Stimulated activated memory B cell treated with anti-CD40 and anti-IgM and Interleukin-4, amounts not matched to agents 10 μg/mL and 1 μg/mL and 100 μg/mL, for 72 hours (primary cell): ENCODE data around the gene ORMDL2.

Experiments used
- ATAC-seq: fragments of 150-1000 bp; cut with Tn5 transposase; 2 replicates; pipeline ENCODE4 v1.10.0; 2021
- H3K27ac Mint-ChIP-seq: one replicate; pipeline ENCODE4 v1.8.0; 2022; ENCODE audit warnings: mild to moderate bottlenecking, mixed read lengths
- H3K27me3 Mint-ChIP-seq: one replicate; pipeline ENCODE4 v1.8.0; 2022; ENCODE audit warnings: mixed read lengths
- H3K36me3 Mint-ChIP-seq: one replicate; pipeline ENCODE4 v1.8.0; 2022; ENCODE audit warnings: mixed read lengths
- H3K4me1 Mint-ChIP-seq: one replicate; pipeline ENCODE4 v1.8.0; 2022; ENCODE audit warnings: mixed read lengths
- H3K4me3 Mint-ChIP-seq: one replicate; pipeline ENCODE4 v1.8.0; 2022; ENCODE audit warnings: mild to moderate bottlenecking, moderate library complexity, mixed read lengths
- H3K9me3 Mint-ChIP-seq: one replicate; pipeline ENCODE4 v1.8.0; 2022; ENCODE audit warnings: mixed read lengths

Gene ORMDL2

DNA sequence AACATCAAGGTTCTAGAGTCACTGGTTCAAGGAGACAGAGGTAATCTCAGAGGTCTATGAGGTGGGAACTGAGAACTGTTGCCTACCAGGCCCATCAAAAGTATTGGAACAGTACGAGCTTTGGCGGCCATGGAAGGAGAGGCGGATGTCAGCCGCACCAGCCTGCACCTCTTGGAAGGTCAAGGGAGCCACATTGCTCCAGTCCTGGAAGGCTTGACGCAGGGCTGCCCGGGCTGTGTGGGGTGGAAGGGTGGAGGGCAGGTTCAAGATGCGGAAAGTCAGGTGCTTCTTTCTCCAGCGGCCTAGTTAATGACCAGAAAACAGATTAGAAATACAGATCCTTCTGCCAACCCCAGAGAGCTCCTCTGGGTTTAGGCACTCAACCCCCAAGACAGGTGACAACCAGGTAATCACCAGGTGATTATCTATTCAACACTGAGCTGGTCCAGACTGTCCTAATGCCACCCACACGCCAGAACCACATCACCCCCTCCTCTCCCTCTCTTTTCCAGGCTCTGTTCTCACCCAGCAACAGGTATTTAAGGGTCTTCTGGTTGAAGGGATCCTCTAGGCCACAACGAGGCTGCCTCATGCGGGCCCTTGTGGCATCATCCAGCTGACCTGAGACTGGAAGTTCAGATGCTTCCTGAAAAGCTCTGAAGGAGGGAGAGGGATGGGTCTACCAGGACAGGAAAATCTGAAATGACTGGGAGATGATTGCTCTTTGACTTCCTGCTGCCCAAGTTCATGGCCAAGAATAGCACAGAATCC is 22.9 kb downstream of the ORMDL2 start:
- Mint-ChIP-seq H3K36me3 (no peaks in the 10 kb centered on the region), H3K4me1 (no peaks in the 10 kb centered on the region), H3K4me3 (no peak overlapping the region), H3K27ac (no peak overlapping the region), H3K9me3 (no peaks in the 10 kb centered on the region), H3K27me3 (peaks cover 19% of the 10 kb centered on the region)
- ATAC-seq = no peak

GRCh38 chr12:55842681-55843429 is 25.0 kb downstream of the ORMDL2 start, which contains the start of gene MMP19:
TSS of gene MMP19 (minus strand) at chr12:55842936. CDS start at chr12:55842830, 106 bp downstream.
- no peak within 1 kb of the TSS for H3K27ac Mint-ChIP-seq

DNA sequence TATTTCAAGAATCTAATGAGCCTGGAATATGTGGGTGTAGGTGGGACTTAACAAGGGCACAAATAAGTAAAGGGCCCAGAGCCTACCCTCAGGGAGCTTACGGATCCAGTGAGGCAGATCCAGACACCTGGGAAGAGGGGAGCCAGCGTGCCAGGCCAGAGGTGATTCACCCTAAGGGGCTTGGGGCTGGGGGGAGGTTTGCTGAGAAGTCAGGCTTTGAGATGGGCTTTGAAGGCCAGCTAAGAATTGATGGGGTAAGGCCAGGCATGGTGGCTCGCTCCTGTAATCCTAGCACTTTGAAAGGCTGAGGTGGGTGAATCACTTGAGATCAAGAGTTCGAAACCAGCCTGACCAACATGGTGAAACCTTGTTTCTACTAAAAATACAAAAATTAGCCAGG is 25.6 kb downstream of the ORMDL2 start:
- Mint-ChIP-seq H3K4me1 (peaks cover 8% of the 10 kb centered on the region), H3K27ac (no peak overlapping the region), H3K27me3 (peaks cover 14% of the 10 kb centered on the region), H3K36me3 (no peaks in the 10 kb centered on the region), H3K9me3 (no peaks in the 10 kb centered on the region), H3K4me3 (no peak overlapping the region)
- no peak for ATAC-seq

More at GRCh38 chr12:55842681-55843429, 25.0 kb downstream of the ORMDL2 start, which contains the start of gene MMP19:
- H3K36me3 Mint-ChIP-seq = no peaks in the 10 kb centered on the region
- H3K27me3 Mint-ChIP-seq = peaks cover 19% of the 10 kb centered on the region
- no peaks in the 10 kb centered on the region for H3K9me3 Mint-ChIP-seq
- peaks cover 8% of the 10 kb centered on the region for H3K4me1 Mint-ChIP-seq
- no peak for ATAC-seq
- H3K4me3 Mint-ChIP-seq = no peak within 1 kb of the TSS

GRCh38 chr12:55844961-55845360 is 27.1 kb downstream of the ORMDL2 start:
- peaks cover 15% of the 10 kb centered on the region for H3K27me3 Mint-ChIP-seq
- H3K36me3 Mint-ChIP-seq = no peaks in the 10 kb centered on the region
- no peaks in the 10 kb centered on the region for H3K9me3 Mint-ChIP-seq
- no peak for ATAC-seq
- peaks cover 8% of the 10 kb centered on the region for H3K4me1 Mint-ChIP-seq
- no peak overlapping the region for H3K27ac Mint-ChIP-seq
- H3K4me3 Mint-ChIP-seq = no peak overlapping the region

DNA sequence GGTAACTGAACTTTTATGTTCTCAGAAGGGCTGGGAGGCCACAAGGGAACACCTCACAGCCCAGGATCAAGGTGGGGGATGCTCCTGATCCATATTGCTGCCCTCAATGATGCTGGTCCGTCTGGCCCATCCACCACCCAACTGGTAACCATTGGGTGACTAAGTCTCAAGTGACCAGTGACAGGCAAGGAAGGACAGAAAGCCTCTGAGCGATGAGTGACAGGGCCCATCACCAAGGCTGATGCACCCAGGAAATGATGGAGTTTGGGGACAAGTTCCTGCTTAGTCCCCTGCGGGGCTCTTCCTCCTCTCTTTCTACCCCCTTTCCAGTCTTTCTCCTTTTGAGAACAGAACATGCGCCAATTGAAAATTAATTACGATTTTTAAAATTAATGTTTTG is 27.5 kb downstream of the ORMDL2 start:
- H3K36me3 Mint-ChIP-seq = no peaks in the 10 kb centered on the region
- H3K4me3 Mint-ChIP-seq = no peak overlapping the region
- H3K27ac Mint-ChIP-seq = no peak overlapping the region
- peaks cover 8% of the 10 kb centered on the region for H3K4me1 Mint-ChIP-seq
- H3K27me3 Mint-ChIP-seq = peaks cover 15% of the 10 kb centered on the region
- H3K9me3 Mint-ChIP-seq = no peaks in the 10 kb centered on the region
- ATAC-seq = no peak

- ATAC-seq = no peak
- Mint-ChIP-seq H3K4me1 (peaks cover 8% of the 10 kb centered on the region), H3K4me3 (no peak overlapping the region)
Observed at GRCh38 chr12:55845785-55846496, 28.1 kb downstream of the ORMDL2 start.

DNA sequence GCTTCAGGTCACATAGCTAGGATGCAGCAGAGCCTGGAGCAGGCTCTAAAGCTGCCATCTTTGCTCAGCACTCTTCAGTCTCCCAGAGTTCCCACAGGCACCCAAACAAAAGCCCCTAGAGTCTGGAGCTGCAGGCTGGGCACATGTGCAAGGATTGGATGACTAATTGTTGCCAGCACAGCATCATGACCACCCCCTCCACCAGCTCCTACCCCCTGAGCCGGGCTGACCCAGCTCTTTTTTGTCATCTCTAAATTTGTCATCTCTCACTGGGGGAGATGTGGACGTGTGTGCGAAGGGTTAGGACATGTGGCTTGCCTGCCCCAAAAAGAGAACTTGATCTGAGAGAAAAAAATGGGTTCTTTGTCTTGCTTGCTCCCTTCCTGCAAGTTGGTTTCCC is 29.2 kb downstream of the ORMDL2 start:
- H3K27me3 Mint-ChIP-seq = peaks cover 15% of the 10 kb centered on the region
- ATAC-seq = peak; percentile 64
- H3K36me3 Mint-ChIP-seq = no peaks in the 10 kb centered on the region
- peak overlapping the region; percentile 53 for H3K27ac Mint-ChIP-seq
- H3K9me3 Mint-ChIP-seq = no peaks in the 10 kb centered on the region
- H3K4me3 Mint-ChIP-seq = no peak overlapping the region
- H3K4me1 Mint-ChIP-seq = peaks cover 8% of the 10 kb centered on the region

More at GRCh38 chr12:55845785-55846496, 28.1 kb downstream of the ORMDL2 start:
- no peaks in the 10 kb centered on the region for H3K36me3 Mint-ChIP-seq
- peaks cover 13% of the 10 kb centered on the region for H3K27me3 Mint-ChIP-seq
- H3K27ac Mint-ChIP-seq = no peak overlapping the region
- no peaks in the 10 kb centered on the region for H3K9me3 Mint-ChIP-seq

DNA sequence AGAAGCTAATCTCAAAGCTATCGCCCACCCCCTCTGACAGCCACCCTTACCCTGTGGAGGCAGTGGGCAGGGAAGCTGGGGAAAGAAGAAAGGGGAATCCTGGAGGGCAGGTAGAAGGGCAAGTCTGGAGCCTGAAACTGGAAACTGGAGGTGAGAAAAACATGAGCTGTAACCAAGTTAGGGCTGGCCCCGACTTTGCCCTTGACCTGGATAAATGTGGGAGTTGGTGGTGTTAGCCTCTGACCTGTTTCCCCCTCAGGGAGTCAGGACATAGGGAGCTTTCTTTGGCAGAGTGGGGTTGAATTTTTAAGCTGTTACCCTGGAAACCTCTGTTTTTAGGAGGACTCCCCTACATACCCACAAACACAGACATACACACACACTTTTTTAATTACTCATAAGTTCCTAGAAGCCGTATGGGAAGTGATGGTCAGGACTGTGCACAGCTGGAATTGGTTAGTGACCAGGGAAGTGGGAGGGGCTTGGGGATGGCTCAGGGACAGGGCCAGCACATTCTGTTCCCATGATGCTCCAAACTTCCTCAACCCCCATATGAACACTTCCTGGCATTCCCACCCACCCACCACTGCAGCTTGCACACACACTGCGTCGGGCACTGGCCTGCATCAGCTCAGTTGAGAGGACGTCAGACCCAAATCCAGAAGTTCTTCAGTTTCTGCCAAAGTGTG is 29.9 kb downstream of the ORMDL2 start:
- Mint-ChIP-seq H3K4me3 (no peak overlapping the region), H3K27ac (peak overlapping the region; percentile 53), H3K4me1 (peaks cover 8% of the 10 kb centered on the region), H3K27me3 (peaks cover 22% of the 10 kb centered on the region), H3K9me3 (no peaks in the 10 kb centered on the region), H3K36me3 (no peaks in the 10 kb centered on the region)
- ATAC-seq = no peak

GRCh38 chr12:55849616-55850343 is 31.9 kb downstream of the ORMDL2 start:
- ATAC-seq = no peak
- Mint-ChIP-seq H3K27ac (no peak overlapping the region), H3K36me3 (no peaks in the 10 kb centered on the region), H3K27me3 (peaks cover 23% of the 10 kb centered on the region), H3K4me3 (no peak overlapping the region), H3K4me1 (peaks cover 8% of the 10 kb centered on the region), H3K9me3 (no peaks in the 10 kb centered on the region)

DNA sequence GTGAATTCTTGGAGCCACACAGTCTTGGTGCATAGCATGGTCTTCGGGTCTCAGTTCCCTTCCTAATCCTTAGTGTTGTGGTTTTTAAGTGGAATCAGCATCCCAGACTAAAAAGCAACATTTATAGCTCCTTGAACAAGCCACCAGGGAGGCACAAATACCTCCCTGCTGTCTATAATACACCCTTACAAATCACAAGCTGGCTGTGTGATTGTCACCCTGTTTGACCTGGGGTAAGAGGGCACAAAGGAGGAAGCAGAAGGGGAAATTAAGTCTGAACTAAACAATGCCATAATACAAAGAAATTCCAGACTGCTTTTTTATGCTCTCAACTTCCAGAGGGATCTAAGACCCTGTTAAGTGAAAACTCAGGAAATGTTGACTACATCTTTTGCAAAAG is 32.6 kb downstream of the ORMDL2 start:
- Mint-ChIP-seq H3K27me3 (peaks cover 23% of the 10 kb centered on the region), H3K4me1 (peaks cover 8% of the 10 kb centered on the region), H3K36me3 (no peaks in the 10 kb centered on the region), H3K27ac (no peak overlapping the region), H3K9me3 (no peaks in the 10 kb centered on the region), H3K4me3 (no peak overlapping the region)
- no peak for ATAC-seq

- Mint-ChIP-seq H3K36me3 (no peaks in the 10 kb centered on the region), H3K27ac (no peak overlapping the region), H3K4me3 (no peak overlapping the region), H3K27me3 (peaks cover 23% of the 10 kb centered on the region), H3K9me3 (no peaks in the 10 kb centered on the region), H3K4me1 (peaks cover 8% of the 10 kb centered on the region)
- ATAC-seq = no peak
Observed at GRCh38 chr12:55850893-55851292, 33.1 kb downstream of the ORMDL2 start.

DNA sequence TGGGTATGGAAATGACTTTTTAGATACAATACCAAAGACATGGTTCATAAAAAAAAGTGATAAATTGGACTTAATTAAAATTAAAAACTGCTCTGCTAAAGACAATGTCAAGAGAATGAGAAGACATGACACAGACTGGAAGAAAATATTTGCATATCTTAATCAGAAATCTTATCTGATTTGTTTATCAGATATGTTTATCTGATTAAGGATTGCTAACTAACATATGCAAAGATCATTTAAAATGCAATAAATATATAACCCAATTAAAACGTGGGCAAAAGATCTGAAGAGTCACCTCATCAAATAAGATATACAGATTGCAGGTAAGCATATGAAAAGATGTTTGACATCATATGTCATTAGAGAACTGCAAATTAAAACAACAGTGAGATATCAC is 34.9 kb downstream of the ORMDL2 start:
- Mint-ChIP-seq H3K9me3 (no peaks in the 10 kb centered on the region), H3K27me3 (peaks cover 23% of the 10 kb centered on the region), H3K4me3 (no peak overlapping the region), H3K4me1 (peaks cover under 1% of the 10 kb centered on the region), H3K27ac (no peak overlapping the region), H3K36me3 (no peaks in the 10 kb centered on the region)
- ATAC-seq = no peak

DNA sequence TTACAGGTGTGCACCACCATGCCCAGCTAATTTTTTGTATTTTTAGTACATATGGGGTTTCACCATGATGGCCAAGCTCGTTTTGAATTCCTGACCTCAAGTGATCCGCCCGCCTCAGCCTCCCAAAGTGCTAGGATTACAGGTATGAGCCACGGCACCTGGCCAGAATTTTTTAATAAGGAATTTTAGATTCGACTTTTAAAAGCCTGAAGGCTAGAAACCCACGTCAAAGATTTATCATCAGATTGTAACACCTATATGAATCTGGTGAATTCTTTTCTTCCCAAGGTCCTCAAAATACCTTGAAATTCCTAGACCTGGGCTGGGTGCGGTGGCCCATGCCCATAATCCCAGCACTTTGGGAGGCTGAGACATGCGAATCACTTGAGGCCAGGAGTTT is 43.6 kb downstream of the ORMDL2 start:
- Mint-ChIP-seq H3K4me3 (no peak overlapping the region), H3K9me3 (peaks cover 3% of the 10 kb centered on the region), H3K4me1 (no peaks in the 10 kb centered on the region), H3K27ac (no peak overlapping the region), H3K27me3 (no peaks in the 10 kb centered on the region), H3K36me3 (no peaks in the 10 kb centered on the region)
- no peak for ATAC-seq

DNA sequence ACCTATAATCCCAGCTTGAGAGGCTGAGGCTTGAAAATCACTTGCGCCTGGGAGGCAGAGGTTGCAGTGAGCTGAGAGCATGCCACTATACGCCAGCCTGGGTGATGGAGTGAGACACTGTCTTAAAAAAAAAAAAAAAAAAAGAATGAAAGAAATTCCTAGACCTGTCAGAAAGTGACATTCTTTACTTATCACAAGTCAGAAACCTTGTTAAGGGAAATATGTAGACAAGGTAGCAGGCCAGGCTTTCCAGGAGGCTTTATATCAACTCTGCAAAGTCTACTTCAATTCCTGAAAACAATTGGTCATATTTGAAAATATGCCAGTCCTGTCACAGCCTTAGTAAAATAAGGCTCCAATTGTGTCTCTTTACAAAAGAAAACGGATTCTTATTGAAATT is 44.0 kb downstream of the ORMDL2 start:
- H3K4me1 Mint-ChIP-seq = no peaks in the 10 kb centered on the region
- H3K4me3 Mint-ChIP-seq = no peak overlapping the region
- ATAC-seq = no peak
- peaks cover 3% of the 10 kb centered on the region for H3K9me3 Mint-ChIP-seq
- H3K27ac Mint-ChIP-seq = no peak overlapping the region
- no peaks in the 10 kb centered on the region for H3K36me3 Mint-ChIP-seq
- no peaks in the 10 kb centered on the region for H3K27me3 Mint-ChIP-seq
